OCI-LY3 (cell line): Measurements from ENCODE around the gene CYYR1.

Experiments
- H2AFZ ChIP-seq: fragments of 200-600, 300-600 bp; shearing (Covaris generic); 2 replicates; pipeline ENCODE4 v1.6.0; 2014; ENCODE audit warnings: antibody characterized with exemption, low read depth, low read length
- H3K27ac ChIP-seq: fragments of 200-600, 300-600 bp; sonication (generic); 2 replicates; pipeline ENCODE4 v1.5.1; 2014; ENCODE audit warnings: mild to moderate bottlenecking, low read length, moderate library complexity, mixed read lengths
- H3K27me3 ChIP-seq: fragments of 200-600, 300-600 bp; sonication (generic); 2 replicates; pipeline ENCODE4 v1.6.1; 2014; ENCODE audit warnings: low read depth, low read length, mixed read lengths
- H3K36me3 ChIP-seq: fragments of 200-600, 300-600 bp; sonication (generic); replicated peaks from 2 replicates; pipeline ENCODE3; 2014; ENCODE audit warnings: low read depth, low read length, mixed read lengths
- H3K4me1 ChIP-seq: fragments of 300-600, 200-600 bp; sonication (generic); 2 replicates; pipeline ENCODE4 v1.6.1; 2014; ENCODE audit warnings: low read length, mixed read lengths
- H3K4me2 ChIP-seq: fragments of 200-600, 300-600 bp; sonication (generic); 2 replicates; pipeline ENCODE4 v1.6.1; 2014; ENCODE audit warnings: low read length, mixed read lengths
- H3K4me3 ChIP-seq: fragments of 300-600, 200-600 bp; sonication (generic); 2 replicates; pipeline ENCODE4 v1.5.1; 2014; ENCODE audit warnings: antibody characterized with exemption, mild to moderate bottlenecking, low read length, moderate library complexity
- H3K79me2 ChIP-seq: fragments of 300-600, 200-600 bp; shearing (Covaris generic); 2 replicates; pipeline ENCODE4 v1.6.1; 2014; ENCODE audit warnings: mild to moderate bottlenecking, low read length, mixed read lengths
- H3K9ac ChIP-seq: fragments of 300-600, 200-600 bp; shearing (Covaris generic); 2 replicates; pipeline ENCODE4 v1.6.0; 2014; ENCODE audit warnings: mild to moderate bottlenecking, low read length, moderate library complexity
- H3K9me3 ChIP-seq: fragments of 200-600, 300-600 bp; shearing (Covaris generic); 2 replicates; pipeline ENCODE4 v1.6.1; 2014; ENCODE audit warnings: low read length, mixed read lengths; ENCODE audit not compliant: insufficient read depth
- H4K20me1 ChIP-seq: fragments of 200-600, 300-600 bp; sonication (generic); 2 replicates; pipeline ENCODE4 v1.6.1; 2016; ENCODE audit warnings: low read length, mixed read lengths; ENCODE audit not compliant: insufficient read depth
- CTCF ChIP-seq: fragments of 200-600, 300-600 bp; sonication (generic); IDR thresholded peaks from 2 replicates; pipeline ENCODE4 v1.5.1; 2014; ENCODE audit warnings: antibody characterized with exemption, low read length, low read depth
- EZH2phosphoT487 ChIP-seq: fragments of 200-600 bp; shearing (Covaris generic); IDR thresholded peaks from 2 replicates; pipeline ENCODE4 v1.6.1; 2018; ENCODE audit warnings: antibody characterized with exemption, mixed run types, low read depth

The CYYR1 gene

DNA sequence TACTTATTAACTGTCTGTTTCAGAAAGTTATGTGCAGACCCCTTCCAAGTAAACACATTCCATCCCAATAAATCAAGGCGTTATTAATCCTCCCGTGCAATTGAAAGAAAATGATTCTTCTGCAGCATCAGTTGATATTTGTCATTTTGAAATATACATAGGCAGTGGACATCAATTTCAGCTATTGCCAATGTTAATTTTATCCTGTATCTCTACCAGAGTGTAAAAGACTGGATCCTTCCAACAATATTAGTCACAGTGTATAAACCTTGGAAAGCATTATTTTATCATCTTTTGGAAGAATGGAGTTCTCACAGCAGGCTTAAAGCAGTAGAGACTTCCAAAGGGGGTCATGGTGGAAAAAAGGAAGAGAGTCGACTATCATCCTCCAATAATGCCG is 150.4 kb downstream of the CYYR1 start:
- H3K27ac ChIP-seq: no peak overlapping the region
- no peaks in the 10 kb centered on the region for H4K20me1 ChIP-seq
- TF ChIP-seq CTCF: no peak
- TF ChIP-seq EZH2phosphoT487: no peak
- no peak overlapping the region for H3K4me3 ChIP-seq
- no peaks in the 10 kb centered on the region for H3K79me2 ChIP-seq
- H3K4me2 ChIP-seq: no peak overlapping the region
- H3K9ac ChIP-seq: no peak overlapping the region
- no peaks in the 10 kb centered on the region for H3K36me3 ChIP-seq
- H2AFZ ChIP-seq: no peak overlapping the region
- no peaks in the 10 kb centered on the region for H3K4me1 ChIP-seq
- H3K27me3 ChIP-seq: no peaks in the 10 kb centered on the region
- H3K9me3 ChIP-seq: no peaks in the 10 kb centered on the region

- TF ChIP-seq EZH2phosphoT487: no peak
- TF ChIP-seq CTCF: no peak
- no peak overlapping the region for H3K9ac ChIP-seq
- H3K79me2 ChIP-seq: no peaks in the 10 kb centered on the region
- H3K36me3 ChIP-seq: no peaks in the 10 kb centered on the region
- H3K4me2 ChIP-seq: no peak overlapping the region
- no peak overlapping the region for H2AFZ ChIP-seq
- H3K27me3 ChIP-seq: no peaks in the 10 kb centered on the region
- no peaks in the 10 kb centered on the region for H3K4me1 ChIP-seq
- no peaks in the 10 kb centered on the region for H3K9me3 ChIP-seq
- H3K27ac ChIP-seq: no peak overlapping the region
- no peak overlapping the region for H3K4me3 ChIP-seq
- H4K20me1 ChIP-seq: no peaks in the 10 kb centered on the region
Measured at GRCh38 chr21:26422138-26422537, 150.9 kb downstream of the CYYR1 start.

- no peaks in the 10 kb centered on the region for H3K79me2 ChIP-seq
Measured at GRCh38 chr21:26421724-26422123, 151.4 kb downstream of the CYYR1 start.

More at GRCh38 chr21:26421724-26422123, 151.4 kb downstream of the CYYR1 start:
- Histone ChIP-seq H3K4me2 (no peak overlapping the region), H4K20me1 (no peaks in the 10 kb centered on the region), H3K27me3 (no peaks in the 10 kb centered on the region), H3K36me3 (no peaks in the 10 kb centered on the region), H2AFZ (no peak overlapping the region), H3K9me3 (no peaks in the 10 kb centered on the region), H3K4me3 (no peak overlapping the region), H3K27ac (no peak overlapping the region), H3K4me1 (no peaks in the 10 kb centered on the region), H3K9ac (no peak overlapping the region)
- TF ChIP-seq CTCF: no peak
- no peak for TF ChIP-seq EZH2phosphoT487
